Measurements from ENCODE around the gene CNTN1.

The CNTN1 gene

GRCh38 chr12:40784102-40784501 is 91.9 kb downstream of the CNTN1 start:
- DNase-seq, result no peak

- DNase-seq, result no peak
Observed at GRCh38 chr12:40788276-40788675, 96.0 kb downstream of the CNTN1 start.

- DNase-seq, result no peak
Observed at GRCh38 chr12:40792792-40793386, 100.7 kb downstream of the CNTN1 start.

- DNase-seq, result no peak
Observed at GRCh38 chr12:40793471-40793870, 101.2 kb downstream of the CNTN1 start.

- no peak for DNase-seq
Observed at GRCh38 chr12:40794087-40794486, 101.8 kb downstream of the CNTN1 start.

- DNase-seq, result no peak
Observed at GRCh38 chr12:40801082-40801481, 108.8 kb downstream of the CNTN1 start.

- DNase-seq, result no peak
Observed at GRCh38 chr12:40801861-40802260, 109.6 kb downstream of the CNTN1 start.

GRCh38 chr12:40802656-40803055 is 110.4 kb downstream of the CNTN1 start:
- DNase-seq, result no peak

- no peak for DNase-seq
Observed at GRCh38 chr12:40819436-40820108, 127.3 kb downstream of the CNTN1 start.

GRCh38 chr12:40820794-40821484 is 128.7 kb downstream of the CNTN1 start:
- DNase-seq, result no peak

- no peak for DNase-seq
Observed at GRCh38 chr12:40825156-40825555, 132.9 kb downstream of the CNTN1 start.

- DNase-seq, result no peak
Observed at GRCh38 chr12:40827683-40828592, 135.7 kb downstream of the CNTN1 start.

- no peak for DNase-seq
Observed at GRCh38 chr12:40828593-40828990, 136.4 kb downstream of the CNTN1 start.

GRCh38 chr12:40829738-40830144 is 137.5 kb downstream of the CNTN1 start:
- no peak for DNase-seq

GRCh38 chr12:40831916-40832315 is 139.7 kb downstream of the CNTN1 start:
- DNase-seq, result no peak

GRCh38 chr12:40832668-40833067 is 140.4 kb downstream of the CNTN1 start:
- DNase-seq, result no peak

GRCh38 chr12:40833818-40834217 is 141.6 kb downstream of the CNTN1 start:
- DNase-seq, result no peak

GRCh38 chr12:40834321-40834720 is 142.1 kb downstream of the CNTN1 start:
- DNase-seq, result no peak

- DNase-seq, result no peak
Observed at GRCh38 chr12:40837891-40838429, 145.7 kb downstream of the CNTN1 start.

GRCh38 chr12:40843495-40843894 is 151.3 kb downstream of the CNTN1 start:
- DNase-seq, result no peak

GRCh38 chr12:40853221-40853620 is 161.0 kb downstream of the CNTN1 start:
- no peak for DNase-seq

GRCh38 chr12:40854604-40855003 is 162.4 kb downstream of the CNTN1 start:
- no peak for DNase-seq

GRCh38 chr12:40864891-40865290 is 172.7 kb downstream of the CNTN1 start:
- no peak for DNase-seq
